Gastrocnemius medialis (tissue), 4 donors: ENCODE data around the gene TAPT1.

Experiments
- CTCF ChIP-seq, 5 experiments: fragments of 450-650 bp in 3 of 5; fragments of 200-600 bp in 2 of 5; sonication (generic) in 2 of 5; IDR thresholded peaks in 4 of 5; conservative IDR thresholded peaks in 1 of 5; 1 replicate in 4 of 5; 2 replicates in 1 of 5; pipeline ENCODE4 v1.5.1; 2016 to 2019; ENCODE audit warnings: antibody characterized with exemption in 5 of 5, mild to moderate bottlenecking in 3 of 5, moderate library complexity in 3 of 5
- POLR2A ChIP-seq, 2 donors: fragments of 450-650 bp; IDR thresholded peaks; one replicate each; pipeline ENCODE4 v1.6.1; 2017; ENCODE audit warnings: antibody characterized with exemption in 2 of 2, mild to moderate bottlenecking in 2 of 2, moderate library complexity in 2 of 2

GRCh38 chr4:16271411-16271810 lies 45.1 kb upstream of the TAPT1 start:
- no peak for TF ChIP-seq CTCF (IDR thresholded peaks at IDR 0.05 in 4 of 5, conservative IDR thresholded peaks at IDR 0.05 in 1 of 5)
- TF ChIP-seq POLR2A (IDR thresholded peaks at IDR 0.05): no peak
